ENCODE results near the gene RUNX3. TPM values are rescaled to one million over a fixed set of nuclear protein-coding genes. Genes with fewer than 3 reads are reported as not detected.

RUNX3 gene
- total and polyA plus RNA-seq, 2 of the 8 experiments (the other 6 are each of a cell fraction or from before 2014, with no cell fraction given) = 0.62 to 0.82 TPM

DNA sequence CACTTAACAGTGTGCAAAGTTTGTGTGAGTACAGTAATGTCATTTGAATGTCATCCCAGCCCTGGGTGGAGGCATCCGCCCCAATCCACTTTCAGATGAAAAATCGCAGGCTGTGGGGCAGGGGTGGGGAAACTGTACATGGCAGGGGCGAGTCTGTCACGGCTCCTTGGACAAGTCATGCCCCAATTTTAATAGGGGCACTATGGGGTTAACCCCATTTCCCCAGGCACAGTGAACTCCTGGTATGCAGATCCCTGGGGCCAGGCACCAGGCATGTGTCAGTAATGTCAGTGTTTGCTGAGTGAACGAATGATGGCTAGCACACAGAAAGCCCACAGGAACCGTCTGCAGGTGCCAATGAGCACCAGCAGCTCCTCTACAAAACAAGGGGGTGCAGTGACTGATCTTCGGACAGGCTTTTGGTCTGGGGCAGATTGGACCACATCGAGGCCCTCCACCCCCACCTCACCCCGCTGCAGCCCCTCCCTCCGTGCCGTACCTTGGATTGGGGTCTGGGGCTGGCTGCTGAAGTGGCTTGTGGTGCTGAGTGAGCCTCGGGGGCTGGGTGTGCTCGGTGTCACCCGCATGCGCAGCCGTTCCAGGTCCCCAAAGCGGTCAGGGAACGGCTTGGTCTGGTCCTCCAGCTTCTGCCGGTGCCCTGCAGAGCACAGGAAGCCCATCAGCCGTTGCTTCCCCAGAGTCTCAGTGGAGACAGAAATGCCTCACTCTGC lies 23.2 kb downstream of the RUNX3 start:
- Histone ChIP-seq H3K4me2 (ENCODE audit: insufficient read depth in 1 of 2, low read depth in 2 of 2, low read length in 2 of 2) (no peak overlapping the region), H2BK5ac (ENCODE audit: low read depth, low read length) (no peak overlapping the region), H2BK20ac (ENCODE audit: low read length) (no peak overlapping the region), H3K23ac (ENCODE audit: insufficient read length) (no peak overlapping the region), H3K18ac (ENCODE audit: extremely low read depth, low read length) (no peak overlapping the region), H3K9ac (replicated peaks in 1 of 4; ENCODE audit: extremely low read depth in 1 of 4, low read depth in 3 of 4, low read length in 3 of 4) (no peak overlapping the region), H4K20me1 (replicated peaks in 1 of 2; ENCODE audit: control insufficient read depth in 1 of 2, insufficient read depth in 2 of 2, low read length in 2 of 2) (no peaks in the 10 kb centered on the region), H3K36me3 (ENCODE audit: control insufficient read depth in 2 of 4, insufficient read depth in 4 of 4, low read length in 3 of 4) (no peaks in the 10 kb centered on the region), H3K4me3 (ENCODE audit: extremely low read depth in 1 of 4, insufficient read depth in 2 of 4, low read depth in 3 of 4, low read length in 4 of 4) (no peak overlapping the region), H2BK15ac (ENCODE audit: low read length) (no peak overlapping the region; the same call in 1 of the 2 replicates), H4K8ac (ENCODE audit: extremely low read depth, insufficient read depth, low read length) (no peak overlapping the region), H3K79me2 (ENCODE audit: control insufficient read depth in 1 of 2, insufficient read depth in 2 of 2, low read length in 2 of 2) (no peaks in the 10 kb centered on the region), H3K14ac (ENCODE audit: insufficient read length) (no peak overlapping the region), H4K5ac (ENCODE audit: insufficient read length, low read depth, low read length) (no peak overlapping the region), H3K79me1 (ENCODE audit: low read depth, low read length) (no peaks in the 10 kb centered on the region), H4K91ac (replicated peaks; ENCODE audit: insufficient read length, low read length) (no peak overlapping the region), H3K27ac (ENCODE audit: low read depth, low read length) (no peak overlapping the region), H3K27me3 (replicated peaks in 1 of 4; ENCODE audit: control insufficient read depth in 3 of 4, extremely low read depth in 1 of 4, insufficient read depth in 3 of 4, low read length in 3 of 4) (no peaks in the 10 kb centered on the region), H3K9me3 (ENCODE audit: insufficient read depth in 2 of 2, low read depth in 1 of 2, low read length in 1 of 2) (no peaks in the 10 kb centered on the region), H3K4me1 (replicated peaks in 1 of 4; ENCODE audit: control insufficient read depth in 3 of 4, insufficient read depth in 4 of 4, low read length in 3 of 4) (peaks cover 0 to 2% (median 0%) of the 10 kb centered on the region in 4 experiments; a peak in 3 of 7 replicates), H2BK120ac (replicated peaks; ENCODE audit: low read depth, low read length) (no peak overlapping the region), H2AK5ac (ENCODE audit: low read depth, low read length) (no peak overlapping the region), H2BK12ac (ENCODE audit: low read depth, low read length) (no peak overlapping the region), H3K56ac (replicated peaks; ENCODE audit: insufficient read length, low read depth, low read length) (no peak overlapping the region), H3K4ac (replicated peaks; ENCODE audit: insufficient read length, low read depth, low read length) (no peak overlapping the region), H2AFZ (ENCODE audit: low read length) (no peak overlapping the region), H3K23me2 (ENCODE audit: low read depth, low read length) (no peaks in the 10 kb centered on the region)
- DNase-seq (ENCODE audit: low read depth in 1 of 2, low spot score in 2 of 2) (peak in 1 of 2 experiments; percentile 41), FAIRE-seq (no peak)
- ChIA-PET POLR2A (ENCODE audit: partially characterized antibody) (no interaction called here), CTCF (ENCODE audit: partially characterized antibody) (interaction anchor here (0.8 to 2.2 kb wide), 2 partner anchors 8 to 194 kb away, joined by 3 to 12 read pairs; no protein-coding TSS in a partner anchor)
- no peak for TF ChIP-seq CHD1 (IDR thresholded peaks at IDR 0.05; ENCODE audit: low read depth, low read length)
- TF ChIP-seq EZH2 (IDR thresholded peaks at IDR 0.05; ENCODE audit: low read depth, low read length, severe bottlenecking) = no peak
- 87% methylated on average over 19 of the region's 20 CpGs; no CpG with 5 or more reads in 1 of the 2 experiments for WGBS, 2 experiments (ENCODE audit: extremely low coverage in 1 of 2, insufficient coverage in 1 of 2, insufficient read length in 1 of 2, insufficient replicate concordance in 2 of 2, low coverage in 1 of 2, low lambda C conversion rate in 2 of 2, missing lambda C conversion rate in 1 of 2)

All from H1 (cell line).